Natural killer cell (primary cell): ENCODE measurements around the gene STAC2. TPM values are rescaled to one million over a fixed set of nuclear protein-coding genes. Genes with fewer than 3 reads are reported as not detected.

Experiments
- ATAC-seq, 3 donors: fragments of 150-1000 bp in 2 of 3; fragments of 200-7000 bp in 1 of 3; cut with Tn5 transposase; 1 replicate in 1 of 3; 2 replicates in 2 of 3; pipeline ENCODE4 v1.10.0; 2021; ENCODE audit warnings: mild to moderate bottlenecking in 2 of 3, moderate library complexity in 2 of 3
- DNase-seq, 2 donors: peaks; one replicate each; pipeline versions ENCODE4 v3.0.0 to v3.0.0-alpha.2; 2013 to 2021; ENCODE audit warnings: mixed read lengths in 1 of 2
- H3K27ac ChIP-seq: one replicate; pipeline ENCODE4 v1.5.1; 2013; ENCODE audit warnings: mild to moderate bottlenecking, low read length
- H3K27me3 ChIP-seq: one replicate; pipeline ENCODE4 v1.6.1; 2013; ENCODE audit warnings: low read length; ENCODE audit not compliant: control insufficient read depth, insufficient read depth
- H3K36me3 ChIP-seq: one replicate; pipeline ENCODE4 v1.6.1; 2013; ENCODE audit warnings: low read length; ENCODE audit not compliant: control insufficient read depth, insufficient read depth
- H3K4me1 ChIP-seq: one replicate; pipeline ENCODE4 v1.6.1; 2013; ENCODE audit warnings: low read length; ENCODE audit not compliant: control insufficient read depth, insufficient read depth
- H3K4me3 ChIP-seq: one replicate; pipeline ENCODE4 v1.5.1; 2013; ENCODE audit warnings: low read length
- H3K9me3 ChIP-seq: one replicate; pipeline ENCODE4 v1.6.1; 2013; ENCODE audit warnings: low read length; ENCODE audit not compliant: control insufficient read depth, insufficient read depth
- H3K27ac Mint-ChIP-seq, 2 donors: one replicate each; pipeline ENCODE4 v1.8.0; 2022; ENCODE audit warnings: mild to moderate bottlenecking in 2 of 2, mixed read lengths in 2 of 2, moderate library complexity in 1 of 2
- H3K27me3 Mint-ChIP-seq, 2 donors: one replicate each; pipeline ENCODE4 v1.8.0; 2022; ENCODE audit warnings: low read depth in 2 of 2, mixed read lengths in 2 of 2
- H3K36me3 Mint-ChIP-seq: one replicate; pipeline ENCODE4 v1.8.0; 2022; ENCODE audit warnings: mixed read lengths
- H3K4me1 Mint-ChIP-seq, 2 donors: one replicate each; pipeline ENCODE4 v1.8.0; 2022; ENCODE audit warnings: mixed read lengths in 2 of 2
- H3K4me3 Mint-ChIP-seq: one replicate; pipeline ENCODE4 v1.8.0; 2022; ENCODE audit warnings: mild to moderate bottlenecking, moderate library complexity, mixed read lengths
- H3K9me3 Mint-ChIP-seq, 2 donors: one replicate each; pipeline ENCODE4 v1.8.0; 2022; ENCODE audit warnings: mixed read lengths in 2 of 2
- CTCF ChIP-seq: fragments of 200-600 bp; IDR thresholded peaks from one replicate; pipeline ENCODE4 v1.8.0; 2022; ENCODE audit warnings: antibody characterized with exemption
- WGBS: methylation state at CpG from one replicate; pipeline ENCODE4 v1.1.7; 2013; ENCODE audit warnings: missing lambda C conversion rate; ENCODE audit not compliant: insufficient coverage; 5-methylcytosine and 5-hydroxymethylcytosine counted together
- intact Hi-C: fragments of 100-400 bp; cut with micrococcal nuclease; formaldehyde crosslinking; loops from one replicate; pipeline ENCODE4 v1.14.2; 2022
- total RNA-seq, 4 donors: library from RNA; stranded (reverse); fragments of 120-200 nt in 1 of 4; gene quantifications; one replicate each; pipeline versions ENCODE4 v1.2.3 to v1.2.4, GENCODE V29; 2013 to 2022

Gene STAC2
- total RNA-seq, 3 donors from 2014 or later (not counting 1 experiment from before 2014, with no cell fraction given) = not detected

GRCh38 chr17:39238311-39238972 lies 12.7 kb upstream of the STAC2 start:
- peak overlapping the region; percentile 4 for H3K4me3 ChIP-seq
- no peaks in the 10 kb centered on the region for H3K36me3 ChIP-seq
- Mint-ChIP-seq H3K9me3 (no peaks in the 10 kb centered on the region), H3K27ac (peak overlapping the region; percentile 88 to 90), H3K4me1 (peaks cover 16 to 27% of the 10 kb centered on the region in 2 donors), H3K27me3 (no peaks in the 10 kb centered on the region), H3K36me3 (no peaks in the 10 kb centered on the region), H3K4me3 (peak overlapping the region; percentile 71)
- ATAC-seq (peak; percentile 80 to 85 (median 82)), DNase-seq (peak; percentile 43 to 95)
- H3K9me3 ChIP-seq = no peaks in the 10 kb centered on the region
- peak overlapping the region; percentile 76 for H3K27ac ChIP-seq
- H3K4me1 ChIP-seq = peaks cover 28% of the 10 kb centered on the region
- 32% methylated on average over 14 of the region's 15 CpGs for WGBS
- intact Hi-C loops = loop anchor here (5.0 kb wide), 1 partner anchor 171 kb away; no protein-coding TSS in a partner anchor
- no peak for TF ChIP-seq CTCF
- no peaks in the 10 kb centered on the region for H3K27me3 ChIP-seq

GRCh38 chr17:39237586-39237985 lies 11.8 kb upstream of the STAC2 start:
- WGBS = 89% methylated on average over 7 of the region's 7 CpGs
- no peaks in the 10 kb centered on the region for H3K36me3 ChIP-seq

GRCh38 chr17:39236981-39237441 lies 11.3 kb upstream of the STAC2 start:
- Mint-ChIP-seq H3K36me3 (no peaks in the 10 kb centered on the region), H3K27ac (no peak overlapping the region), H3K27me3 (peaks cover 0 to 4% of the 10 kb centered on the region in 2 donors), H3K9me3 (no peaks in the 10 kb centered on the region), H3K4me3 (no peak overlapping the region), H3K4me1 (peaks cover 20 to 31% of the 10 kb centered on the region in 2 donors)
- WGBS = 96% methylated on average over 6 of the region's 6 CpGs
- H3K36me3 ChIP-seq = no peaks in the 10 kb centered on the region
- no peak overlapping the region for H3K27ac ChIP-seq
- peaks cover 32% of the 10 kb centered on the region for H3K4me1 ChIP-seq
- no peak for TF ChIP-seq CTCF
- intact Hi-C loops = loop anchor here (5.0 kb wide), 1 partner anchor 170 kb away; no protein-coding TSS in a partner anchor
- no peak overlapping the region for H3K4me3 ChIP-seq
- H3K27me3 ChIP-seq = no peaks in the 10 kb centered on the region
- DNase-seq (no peak), ATAC-seq (no peak)
- no peaks in the 10 kb centered on the region for H3K9me3 ChIP-seq

More at GRCh38 chr17:39237586-39237985, 11.8 kb upstream of the STAC2 start:
- Histone ChIP-seq H3K9me3 (no peaks in the 10 kb centered on the region), H3K27ac (peak overlapping the region; percentile 76), H3K4me1 (peaks cover 28% of the 10 kb centered on the region), H3K4me3 (no peak overlapping the region), H3K27me3 (no peaks in the 10 kb centered on the region)
- Mint-ChIP-seq H3K36me3 (no peaks in the 10 kb centered on the region), H3K4me3 (no peak overlapping the region), H3K27ac (peak overlapping the region in 1 of 2 donors; percentile 90), H3K9me3 (no peaks in the 10 kb centered on the region), H3K4me1 (peaks cover 16 to 27% of the 10 kb centered on the region in 2 donors), H3K27me3 (no peaks in the 10 kb centered on the region)
- DNase-seq (no peak), ATAC-seq (no peak)
- intact Hi-C loops = loop anchor here (5.0 kb wide), 1 partner anchor 170 kb away; no protein-coding TSS in a partner anchor
- TF ChIP-seq CTCF = no peak
